Nucleus accumbens (tissue), 56 donors: Measurements from ENCODE around the gene MKNK1.

Experiments
- DNase-seq, 56 donors: peaks; one replicate each; lab custom pipeline; 2025; lab: John Stamatoyannopoulos, UW

Gene MKNK1

DNA sequence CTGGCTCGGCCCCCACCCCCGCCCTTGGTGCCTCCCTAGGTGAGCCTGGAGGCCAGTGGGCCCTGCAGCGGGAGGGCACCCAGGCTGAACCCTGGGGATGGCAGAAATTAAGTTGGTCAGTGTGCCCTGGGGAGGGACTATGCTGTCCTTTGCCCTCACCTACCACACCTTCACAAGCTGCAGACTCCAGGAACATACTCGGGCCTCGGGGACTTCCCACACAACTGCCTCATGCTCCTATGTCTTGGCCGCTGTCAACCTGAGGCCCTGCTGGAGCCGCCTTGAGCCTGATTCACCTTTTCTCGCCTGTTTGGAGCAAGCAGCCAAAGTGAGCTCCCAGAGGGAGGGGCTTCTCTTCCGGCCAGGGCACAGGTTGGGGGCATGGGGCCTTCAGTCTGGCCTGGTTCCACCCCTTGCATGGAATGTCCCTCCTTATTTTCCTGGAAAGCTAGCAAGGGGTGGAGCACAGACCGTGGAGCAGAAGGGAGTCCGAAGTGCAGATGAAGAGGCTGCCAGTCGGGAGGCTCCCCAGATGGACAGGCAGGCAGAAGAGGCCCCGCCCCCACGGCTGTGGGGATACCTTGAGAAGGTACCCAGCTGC is 77.3 kb downstream of the MKNK1 start:
- DNase-seq = no peak

DNA sequence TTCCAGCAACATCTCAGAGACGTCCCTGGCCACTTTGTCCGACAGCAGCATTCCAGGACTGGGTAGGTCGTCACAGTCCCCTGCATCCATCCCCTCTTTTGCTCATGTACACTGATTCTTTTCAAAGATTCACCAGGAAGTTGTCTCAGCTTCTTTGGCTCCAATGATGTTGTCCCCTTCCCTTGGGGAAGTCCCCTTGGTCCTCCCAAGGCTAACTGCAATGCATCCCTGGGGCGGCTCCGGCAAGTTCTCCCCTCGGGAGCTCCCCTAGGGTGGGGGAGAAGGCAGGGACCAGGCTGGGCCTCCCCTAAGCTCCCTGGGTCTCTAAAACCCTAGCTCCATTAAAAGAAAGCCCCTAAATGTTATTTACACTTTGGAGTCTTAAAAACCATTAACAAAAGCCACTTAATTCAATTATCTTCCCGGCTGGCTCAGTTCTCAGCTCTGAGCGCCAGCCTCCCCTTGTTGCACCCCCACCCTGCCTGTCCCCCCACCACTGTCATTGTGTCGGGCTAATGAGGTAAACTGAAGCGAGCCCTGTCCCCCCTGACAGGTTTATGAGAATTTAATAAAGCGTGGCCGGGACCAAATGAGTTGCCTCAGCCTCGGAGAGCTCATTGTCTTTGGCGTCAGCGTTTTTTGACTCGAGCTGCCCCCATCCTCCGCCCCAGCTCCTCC is 77.9 kb downstream of the MKNK1 start:
- no peak for DNase-seq

DNA sequence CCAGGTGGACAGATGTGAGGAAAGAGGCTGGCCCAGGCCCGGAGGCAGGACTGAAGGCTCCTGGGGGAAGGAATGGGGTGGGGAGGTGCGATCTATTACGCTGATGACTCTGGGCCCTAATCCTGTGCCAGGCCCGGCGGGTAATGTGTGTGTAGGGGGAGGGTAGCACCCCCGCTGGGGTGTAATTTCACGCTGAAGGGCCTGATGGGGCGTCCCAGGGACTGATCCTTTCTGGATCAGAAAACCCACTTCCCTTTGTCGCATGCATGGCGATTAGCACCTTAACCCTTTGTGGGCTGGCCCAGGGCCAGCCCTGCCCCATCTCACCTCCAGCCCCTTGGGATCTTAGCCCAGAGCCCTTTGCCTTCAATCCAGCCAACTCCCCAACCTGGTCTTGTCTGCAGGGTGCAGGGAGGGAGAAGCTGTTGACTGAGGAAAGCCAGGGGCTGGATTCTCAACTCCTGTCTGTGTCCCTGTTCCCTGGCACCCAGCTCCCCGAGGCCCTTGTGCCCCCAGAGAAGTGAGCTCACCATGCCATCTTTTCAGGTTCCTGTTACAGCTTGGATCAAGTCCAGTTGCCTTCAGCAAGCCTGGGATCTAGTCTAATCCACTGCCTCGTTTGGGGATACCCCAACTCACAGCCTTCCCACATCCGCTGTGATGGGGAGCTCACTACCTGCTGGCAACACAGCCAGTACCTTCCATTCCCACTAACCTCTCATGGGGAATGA is 78.7 kb downstream of the MKNK1 start:
- no peak for DNase-seq

DNA sequence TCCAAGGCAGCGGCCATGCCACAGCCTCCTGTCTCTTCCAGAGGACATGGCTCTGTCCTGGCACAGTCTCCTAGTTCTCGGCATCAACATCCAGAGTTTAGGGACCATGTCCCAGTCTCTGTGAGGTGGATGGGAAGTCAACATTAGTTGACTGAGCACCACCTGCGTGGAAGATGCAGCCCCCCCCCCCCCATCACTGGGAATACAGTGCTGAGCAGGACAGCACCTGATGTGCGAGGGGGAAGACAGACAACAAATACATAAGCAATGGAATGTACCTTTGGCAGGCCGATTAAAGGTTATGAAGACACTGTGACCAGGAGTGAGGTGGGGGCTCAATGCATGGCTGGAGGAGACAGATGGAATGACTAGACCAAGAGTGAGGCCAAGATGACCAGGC is 79.2 kb downstream of the MKNK1 start:
- no peak for DNase-seq

DNA sequence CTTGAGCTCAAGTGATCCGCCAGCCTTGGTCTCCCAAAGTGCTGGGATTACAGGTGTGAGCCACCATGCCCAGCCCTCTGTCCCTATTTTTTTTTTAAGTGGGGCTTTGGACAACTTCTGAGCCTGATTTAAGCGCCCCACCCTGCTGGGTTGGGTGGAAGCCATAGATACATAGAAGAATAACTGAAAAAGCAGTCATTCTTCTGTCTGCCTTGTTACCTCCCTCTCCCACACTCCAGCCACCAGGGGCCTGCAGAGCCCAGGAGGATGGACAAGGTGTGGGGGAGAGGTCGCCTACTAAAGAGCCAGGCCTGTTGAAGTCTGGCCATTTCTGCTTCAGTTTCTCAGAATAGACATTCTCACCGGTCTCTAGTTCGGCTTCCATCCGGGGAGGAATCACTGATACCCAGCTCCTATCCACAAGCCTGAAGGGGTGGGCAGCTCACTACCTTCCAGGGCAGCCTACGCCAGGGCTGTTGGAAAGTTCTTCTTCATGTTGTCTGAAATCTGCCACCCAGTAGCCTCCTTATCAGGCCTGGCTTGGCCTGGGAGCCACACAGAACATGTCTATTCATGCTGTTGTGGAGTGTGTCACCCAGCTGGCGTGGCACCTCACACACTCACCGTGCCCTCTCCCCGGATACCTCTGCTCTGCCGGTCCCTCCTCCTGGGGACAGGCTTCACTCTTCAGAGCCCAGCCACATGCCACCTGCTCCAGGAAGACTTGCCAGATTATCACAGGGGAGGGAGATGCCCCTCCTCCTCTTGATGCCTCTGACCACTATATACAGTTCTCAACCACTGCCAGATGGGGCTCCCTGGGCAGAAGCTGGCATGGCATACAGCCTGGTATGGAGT is 80.3 kb downstream of the MKNK1 start:
- DNase-seq = no peak

DNA sequence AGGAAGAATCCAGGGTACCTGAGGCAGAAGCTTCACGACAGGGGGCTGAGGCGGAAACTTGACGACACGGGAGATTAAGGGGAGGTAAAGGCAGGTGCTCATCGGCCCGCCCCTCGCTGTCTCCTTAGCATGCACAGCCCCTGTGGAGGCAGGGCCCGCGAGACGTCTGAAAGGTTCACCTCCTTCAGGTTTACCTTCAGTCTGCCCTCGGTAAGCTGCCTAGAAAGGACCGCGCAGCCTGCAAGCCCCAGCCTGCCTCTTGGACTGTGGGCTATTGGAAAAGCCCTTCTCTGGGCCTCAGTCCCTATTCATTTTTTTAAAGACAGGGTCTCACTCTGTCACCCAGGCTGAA is 81.1 kb downstream of the MKNK1 start:
- DNase-seq = no peak

DNA sequence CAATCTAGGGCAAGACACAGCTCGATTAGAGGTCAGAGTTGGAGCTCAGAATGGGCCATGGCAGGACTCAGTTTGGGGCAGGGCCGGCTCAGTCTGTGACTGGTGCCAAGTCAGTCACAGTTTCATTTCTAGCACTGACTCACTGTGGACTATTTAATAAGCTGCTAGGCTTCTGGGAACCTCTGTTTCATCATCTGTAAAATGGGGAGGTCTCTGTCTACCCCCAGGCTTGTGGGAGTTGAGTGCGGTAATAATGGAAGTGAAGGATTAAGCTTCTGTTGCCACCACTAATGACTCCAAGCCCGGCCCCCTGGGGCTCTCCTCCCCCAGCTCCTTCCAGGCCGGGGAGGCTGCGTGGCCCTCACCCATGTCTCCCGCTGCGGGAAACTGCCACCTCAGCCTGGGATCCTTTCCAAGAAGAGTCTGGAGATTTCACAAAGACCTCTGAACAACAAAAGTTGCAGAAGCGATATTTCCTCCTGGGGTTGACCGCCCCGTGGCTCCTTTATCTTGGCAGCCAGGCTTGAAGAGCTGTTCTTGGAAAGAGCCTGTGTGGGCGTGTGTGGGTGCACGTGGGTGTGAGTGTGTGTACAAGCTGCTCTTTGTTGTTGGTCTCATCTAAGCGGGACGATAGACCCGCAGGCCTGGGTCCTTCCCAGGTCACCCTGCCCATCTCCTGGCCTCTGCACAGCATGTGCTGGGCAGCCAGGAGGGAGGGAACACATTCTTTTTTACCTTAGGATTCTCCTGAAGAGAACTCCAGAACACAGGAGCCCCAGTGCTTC is 81.7 kb downstream of the MKNK1 start:
- DNase-seq = peak in 8 of 56 donors; percentile 7 to 46 (median 23)

DNA sequence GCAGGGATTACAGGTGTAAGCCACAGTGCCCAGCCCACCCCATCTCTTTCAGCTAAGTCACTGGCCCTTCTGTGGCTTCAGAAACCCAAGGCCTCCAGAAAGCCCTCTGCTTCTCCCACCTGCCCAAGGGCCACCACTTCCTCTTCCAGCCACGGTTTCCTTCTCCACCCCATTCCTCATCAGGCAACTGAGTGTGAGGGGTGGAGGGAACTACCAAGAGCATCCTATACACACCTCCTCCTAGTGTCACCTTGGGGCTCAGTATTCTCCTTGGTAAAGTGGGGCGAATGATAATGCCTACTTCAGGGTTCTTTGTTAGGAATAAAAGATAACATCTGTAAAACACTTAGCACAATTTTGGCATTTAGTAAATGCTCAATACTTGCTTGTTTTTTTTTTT is 82.7 kb downstream of the MKNK1 start:
- DNase-seq = no peak

DNA sequence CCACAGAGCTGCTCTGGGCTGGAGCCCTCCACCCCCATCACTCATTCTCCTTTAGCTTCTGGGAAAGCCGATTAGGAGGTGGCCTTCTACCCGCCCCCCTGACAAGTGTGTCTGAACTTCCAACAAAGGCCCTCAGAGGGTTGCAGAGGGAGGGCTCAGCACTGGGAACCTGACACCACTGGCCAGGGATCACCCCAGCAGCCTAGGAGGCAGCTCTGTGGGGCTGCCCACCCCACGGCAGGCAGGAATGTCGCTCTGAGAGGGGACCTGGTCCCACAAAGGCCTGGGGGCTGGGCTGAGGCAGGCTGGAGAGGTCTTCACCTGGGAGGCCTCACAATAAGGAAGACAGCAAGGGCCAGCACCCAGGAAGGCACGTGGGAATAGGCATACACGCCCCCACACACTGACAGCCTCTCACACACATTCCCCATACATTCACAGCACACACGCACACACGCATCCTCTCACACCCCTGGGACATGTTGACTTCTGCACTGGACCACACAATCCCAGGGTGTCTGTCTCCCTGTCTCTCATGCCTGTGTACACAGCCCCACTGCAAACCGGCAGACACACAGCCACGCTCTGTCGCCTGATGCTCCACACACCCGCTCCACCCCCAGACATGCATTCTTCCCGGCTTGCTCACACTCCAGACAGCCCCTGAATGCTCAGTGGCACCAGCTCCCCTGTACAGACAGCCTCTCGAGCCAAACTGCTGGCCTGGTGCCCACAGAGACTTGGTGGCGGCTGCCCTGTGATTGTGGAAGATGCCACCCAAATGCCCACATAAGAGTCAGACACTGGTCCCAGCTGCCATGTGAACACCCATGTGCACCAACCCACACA is 83.8 kb downstream of the MKNK1 start:
- peak in 2 of 56 donors; percentile 15 to 32 for DNase-seq

DNA sequence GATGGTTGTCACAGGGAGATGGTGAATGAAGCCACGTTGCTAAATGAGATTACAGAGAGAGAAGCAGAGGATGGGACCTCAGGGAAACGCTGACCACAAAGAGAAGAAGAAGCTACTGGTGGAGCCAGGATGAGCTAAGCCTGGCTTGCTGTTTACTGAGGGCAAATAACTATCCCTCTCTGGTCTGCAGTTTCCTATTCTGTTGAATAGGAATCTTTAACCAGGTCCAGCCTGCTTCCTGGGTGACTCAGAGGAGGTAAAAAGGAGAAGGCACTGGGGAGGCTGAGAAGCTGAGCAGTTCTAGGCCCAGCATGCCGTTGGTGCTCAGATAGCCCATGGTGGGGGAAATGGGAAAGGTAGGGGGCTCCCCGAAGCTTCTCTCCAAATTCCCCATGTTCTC is 84.9 kb downstream of the MKNK1 start:
- DNase-seq = no peak

DNA sequence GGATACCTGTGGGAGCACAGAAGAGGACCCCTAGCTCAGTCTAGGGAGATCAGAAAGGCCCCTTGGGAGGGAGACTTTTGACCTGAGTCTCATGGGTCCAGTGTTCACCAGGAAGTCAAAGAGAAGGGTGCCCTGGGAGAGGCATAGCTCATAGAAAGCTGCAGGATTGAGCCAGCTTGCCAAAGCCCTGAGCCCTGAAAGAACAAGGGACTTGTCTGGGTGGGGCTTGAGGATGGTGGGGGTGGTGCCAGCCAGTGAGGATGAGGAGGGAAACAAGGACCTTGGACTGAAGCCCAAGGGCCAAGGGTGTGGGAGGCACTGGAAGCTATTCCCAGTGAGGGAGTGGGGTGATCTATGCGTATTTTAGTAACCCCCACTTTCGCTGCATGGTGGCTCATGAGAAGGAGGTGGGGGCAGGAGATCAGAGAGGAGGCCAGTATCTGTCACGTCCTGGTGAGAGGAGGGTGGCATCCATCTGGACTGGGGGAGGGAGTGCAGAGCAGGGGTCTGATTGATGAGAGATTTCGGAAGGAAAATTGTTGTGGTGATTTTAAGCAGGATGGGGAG is 86.1 kb downstream of the MKNK1 start:
- DNase-seq = no peak

DNA sequence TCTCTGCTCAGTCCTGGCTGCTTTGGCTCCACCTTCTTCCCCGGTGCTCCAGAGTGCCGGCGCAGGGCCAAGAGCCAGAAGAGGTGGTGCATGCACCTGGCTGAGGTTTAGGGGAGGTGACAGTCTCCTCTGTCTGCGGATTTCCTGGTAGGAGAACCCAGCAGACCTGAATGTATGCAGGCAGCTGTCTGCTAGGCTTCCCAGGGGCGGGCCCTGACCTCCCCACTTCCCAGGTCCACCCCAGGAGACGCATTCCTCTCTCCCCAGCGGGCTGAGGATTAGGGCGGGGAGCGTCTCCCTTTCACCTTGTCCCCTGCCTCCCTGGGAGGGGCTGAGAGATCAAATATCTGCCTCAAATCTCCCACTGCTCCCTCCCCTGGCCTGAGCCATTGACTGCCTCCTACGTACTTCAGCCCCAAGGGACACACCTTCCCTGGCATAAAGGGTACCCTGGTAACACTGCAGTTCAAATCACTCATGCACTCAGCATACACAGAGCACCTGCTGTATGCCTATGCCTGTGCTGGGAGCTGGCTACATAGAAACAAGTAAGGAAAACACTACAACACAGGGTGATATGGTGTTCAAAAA is 87.0 kb downstream of the MKNK1 start:
- DNase-seq = no peak

DNA sequence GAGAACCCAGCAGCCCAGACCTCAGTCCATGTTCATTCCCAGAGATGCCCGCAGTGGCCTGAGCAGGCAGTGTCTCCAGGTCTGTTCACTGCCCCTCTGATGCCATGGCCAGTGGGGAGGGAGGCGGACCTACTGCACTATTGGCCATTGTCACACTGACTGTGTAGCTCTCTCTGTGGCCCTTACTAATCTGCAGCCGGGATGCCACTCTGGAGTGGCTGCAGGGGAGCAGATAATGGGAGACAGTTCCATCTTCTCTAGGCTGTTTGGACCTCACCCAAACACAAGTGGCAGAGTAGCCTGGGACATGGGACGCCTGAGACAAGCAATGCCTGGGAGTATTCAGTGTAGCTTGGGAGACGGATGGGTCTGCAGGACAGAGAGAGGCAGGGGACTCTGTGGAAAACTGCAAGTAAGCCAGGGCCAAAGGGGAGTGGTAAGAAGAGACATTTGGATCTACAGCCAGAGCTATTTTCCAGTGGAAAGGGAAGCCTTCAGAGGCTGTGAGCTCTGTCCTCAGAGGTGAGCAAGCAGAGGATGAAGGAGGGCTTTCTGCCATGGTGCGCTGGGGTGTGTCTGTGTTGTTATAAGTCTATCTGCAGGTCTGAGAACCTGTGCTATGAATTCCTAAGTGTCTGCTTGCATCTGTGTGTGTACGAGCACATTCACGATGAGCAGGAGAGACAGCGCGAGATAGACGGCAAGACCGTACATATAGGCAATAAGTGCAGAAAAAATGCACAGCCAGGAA is 87.7 kb downstream of the MKNK1 start:
- DNase-seq = no peak

DNA sequence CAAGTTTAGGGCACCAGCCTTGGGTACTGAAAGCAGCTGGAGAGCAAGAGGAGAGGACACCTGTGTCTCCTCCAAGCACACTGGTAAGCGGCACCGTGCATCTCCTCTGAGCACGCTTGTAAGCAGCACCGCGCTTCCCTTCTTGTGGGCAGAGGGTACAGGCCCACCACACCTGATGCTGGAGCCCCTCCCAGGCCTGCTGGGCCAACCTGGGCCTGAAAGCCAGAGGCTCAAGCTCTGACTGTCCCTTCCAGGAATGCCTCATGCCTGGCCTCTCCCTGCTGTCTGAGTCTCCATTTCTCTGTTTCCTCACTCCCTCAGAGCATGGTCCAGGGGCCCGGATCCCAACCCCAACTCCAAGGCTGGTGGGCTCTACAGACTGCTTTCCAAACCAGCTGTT is 88.5 kb downstream of the MKNK1 start:
- DNase-seq = no peak

DNA sequence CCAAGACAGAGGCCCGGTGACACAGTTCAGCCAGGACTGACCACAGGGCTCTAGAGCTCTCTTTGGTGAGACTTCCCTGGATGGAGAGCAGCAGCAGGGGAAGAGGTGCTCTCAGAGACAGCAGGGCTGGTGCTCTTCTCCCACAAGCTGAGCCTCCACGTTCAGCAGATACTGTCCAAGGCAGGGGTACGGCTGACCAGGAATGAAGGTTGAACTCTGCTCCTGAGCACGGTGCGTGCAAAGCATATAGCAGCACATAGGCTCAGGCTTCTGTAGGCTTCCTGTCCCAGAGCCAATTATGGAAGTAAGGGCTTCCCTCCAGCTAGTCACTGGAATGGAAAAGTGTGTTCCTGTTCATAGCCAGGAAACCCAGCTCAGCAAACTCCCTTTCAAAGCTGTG is 90.5 kb downstream of the MKNK1 start:
- DNase-seq = no peak

DNA sequence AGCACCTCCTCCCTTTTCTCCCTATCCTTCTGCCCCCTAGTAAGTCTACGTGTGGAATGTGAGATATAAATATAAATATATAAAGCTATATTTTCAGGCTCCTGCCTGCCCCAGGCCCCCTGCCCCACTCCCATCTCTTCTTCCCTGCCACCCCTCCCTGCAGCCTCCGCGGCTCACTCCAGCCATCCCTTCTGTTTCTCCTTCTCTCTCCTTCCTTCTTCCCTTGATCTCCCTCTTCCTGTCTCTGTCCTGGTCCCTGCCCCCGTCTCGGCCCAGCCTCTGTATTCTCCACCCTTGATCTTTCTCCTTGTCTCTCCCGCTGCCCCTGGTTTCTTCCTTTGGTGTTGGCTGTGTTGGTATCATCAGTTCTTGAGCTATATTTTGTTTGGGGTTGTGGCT is 91.3 kb downstream of the MKNK1 start:
- DNase-seq = no peak

DNA sequence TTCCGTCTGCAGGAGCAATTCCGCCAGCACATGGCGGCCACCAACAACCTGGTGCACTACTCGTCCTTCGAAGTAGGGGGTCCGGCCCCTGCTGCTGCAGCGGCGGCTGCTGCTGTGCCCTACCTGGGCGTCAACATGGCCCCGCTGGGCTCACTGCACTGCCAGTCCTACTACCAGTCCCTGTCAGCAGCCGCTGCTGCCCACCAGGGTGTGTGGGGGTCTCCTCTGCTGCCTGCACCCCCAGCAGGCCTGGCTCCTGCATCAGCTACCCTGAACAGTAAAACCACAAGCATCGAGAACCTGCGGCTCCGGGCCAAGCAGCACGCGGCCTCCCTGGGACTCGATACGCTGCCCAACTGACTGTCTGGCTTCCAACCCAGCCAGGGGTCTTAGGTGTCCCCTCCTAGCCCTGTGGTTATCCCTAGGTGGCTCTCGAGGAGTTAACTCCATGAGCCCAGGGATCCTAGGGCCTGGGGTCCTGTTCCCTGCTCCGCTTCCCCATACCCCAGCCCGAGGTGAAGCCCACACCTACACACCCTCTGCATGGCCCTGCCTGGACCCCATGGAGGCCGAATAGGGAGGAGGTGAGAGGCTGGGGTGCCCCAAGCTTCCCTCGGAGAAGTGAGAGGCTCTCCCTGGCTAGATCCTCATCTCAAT is 91.8 kb downstream of the MKNK1 start:
- DNase-seq = no peak
